HuH-7.5 (cell line): ENCODE measurements around the gene CSNK1G1.
"Not testable (repeated sequence)": the region's sequence is repeated elsewhere in the genome, so short reads cannot be mapped to it uniquely, and the experiment has no call there.

Source experiments
- DNase-seq: peaks from one replicate; pipeline ENCODE4 v3.0.0; 2011; ENCODE audit warnings: low spot score

The CSNK1G1 gene

DNA sequence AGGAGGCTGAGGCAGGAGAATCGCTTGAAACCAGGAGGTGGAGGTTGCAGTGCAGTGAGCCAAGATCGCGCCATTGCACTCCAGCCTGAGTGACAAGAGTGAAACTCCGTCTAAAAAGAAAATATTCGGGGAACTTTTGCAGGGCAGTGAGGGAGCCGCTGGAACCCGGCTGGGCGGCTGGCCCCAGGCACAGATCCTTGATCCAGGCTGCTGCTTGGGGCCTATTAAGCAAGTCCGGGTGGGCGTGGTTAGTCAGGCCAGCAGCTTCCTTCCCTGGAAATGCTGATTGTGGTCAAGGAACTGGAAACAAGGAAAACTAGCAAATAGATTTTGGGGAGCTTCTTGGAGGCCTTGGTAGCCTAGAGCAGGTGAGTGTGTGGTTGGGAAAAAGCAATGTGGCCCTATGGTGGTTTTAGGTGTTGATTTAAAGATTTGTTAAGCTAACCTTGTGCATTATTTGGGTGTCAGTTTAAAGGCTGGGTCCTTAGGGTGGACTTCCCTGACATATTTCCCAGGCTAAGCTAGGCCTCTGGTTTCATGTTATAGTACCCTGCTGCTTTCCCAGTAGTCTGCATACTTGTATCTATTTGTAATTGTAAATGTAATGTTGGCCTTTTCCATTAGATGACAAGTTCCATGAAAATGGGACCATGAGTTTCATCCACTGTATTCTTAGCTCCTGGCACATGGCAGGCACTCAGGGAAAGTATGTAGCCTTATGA lies 222.2 kb downstream of the CSNK1G1 start:
- DNase-seq, result no peak

DNA sequence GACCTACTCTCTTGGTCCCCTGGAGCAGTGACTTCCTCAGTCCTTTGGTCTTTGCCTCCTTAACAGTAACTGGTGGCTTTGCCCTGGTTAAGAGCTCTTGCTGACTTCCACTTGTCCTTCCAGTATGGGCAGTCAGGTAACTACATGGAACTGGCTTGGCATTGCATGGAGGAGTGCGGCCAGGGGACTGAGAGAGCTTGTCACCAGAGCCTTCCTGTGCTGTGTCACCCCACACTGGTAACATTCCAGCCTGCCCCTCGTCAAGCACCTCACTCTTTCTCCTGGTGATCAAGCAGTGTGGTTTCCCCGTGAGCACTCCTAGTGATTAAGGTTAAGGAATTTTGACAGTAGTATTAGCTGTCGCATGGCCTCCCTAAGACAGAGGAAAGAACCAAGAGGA lies 223.8 kb downstream of the CSNK1G1 start:
- DNase-seq, result no peak

DNA sequence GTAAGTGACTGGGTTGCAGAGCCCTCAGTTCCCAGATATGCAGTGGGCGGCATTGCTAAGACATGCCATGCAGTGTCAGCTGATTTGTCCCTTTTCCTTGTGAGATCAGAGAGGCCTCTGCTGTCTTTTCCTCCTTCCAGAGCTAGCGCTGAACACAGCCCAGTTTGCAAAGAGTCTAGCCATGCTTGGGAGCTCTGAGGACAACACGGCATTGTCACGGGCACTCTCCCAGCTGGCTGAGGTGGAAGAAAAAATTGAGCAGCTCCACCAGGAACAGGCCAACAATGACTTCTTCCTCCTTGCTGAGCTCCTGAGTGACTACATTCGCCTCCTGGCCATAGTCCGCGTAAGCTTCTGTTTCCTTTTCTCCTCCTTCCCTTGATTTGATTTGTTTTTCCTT lies 224.4 kb downstream of the CSNK1G1 start:
- DNase-seq, result no peak

DNA sequence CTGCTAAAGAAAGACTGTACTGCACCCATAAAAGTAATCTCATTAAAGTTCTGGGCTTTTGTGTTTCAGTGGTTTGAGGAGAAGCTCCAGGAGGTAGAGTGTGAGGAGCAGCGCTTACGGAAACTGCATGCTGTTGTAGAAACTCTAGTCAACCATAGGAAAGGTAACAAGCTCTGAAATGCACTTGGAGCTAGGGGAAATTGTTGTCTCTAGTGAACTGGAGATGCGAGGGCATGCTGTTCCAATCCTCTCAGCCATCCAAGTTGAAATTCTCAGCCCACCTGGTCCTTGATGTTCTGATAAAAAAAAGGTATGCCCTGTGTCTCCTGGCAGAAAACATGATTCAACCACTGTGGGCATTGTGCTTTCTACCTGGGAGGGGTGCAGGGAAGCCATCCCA lies 225.8 kb downstream of the CSNK1G1 start:
- DNase-seq, result no peak

DNA sequence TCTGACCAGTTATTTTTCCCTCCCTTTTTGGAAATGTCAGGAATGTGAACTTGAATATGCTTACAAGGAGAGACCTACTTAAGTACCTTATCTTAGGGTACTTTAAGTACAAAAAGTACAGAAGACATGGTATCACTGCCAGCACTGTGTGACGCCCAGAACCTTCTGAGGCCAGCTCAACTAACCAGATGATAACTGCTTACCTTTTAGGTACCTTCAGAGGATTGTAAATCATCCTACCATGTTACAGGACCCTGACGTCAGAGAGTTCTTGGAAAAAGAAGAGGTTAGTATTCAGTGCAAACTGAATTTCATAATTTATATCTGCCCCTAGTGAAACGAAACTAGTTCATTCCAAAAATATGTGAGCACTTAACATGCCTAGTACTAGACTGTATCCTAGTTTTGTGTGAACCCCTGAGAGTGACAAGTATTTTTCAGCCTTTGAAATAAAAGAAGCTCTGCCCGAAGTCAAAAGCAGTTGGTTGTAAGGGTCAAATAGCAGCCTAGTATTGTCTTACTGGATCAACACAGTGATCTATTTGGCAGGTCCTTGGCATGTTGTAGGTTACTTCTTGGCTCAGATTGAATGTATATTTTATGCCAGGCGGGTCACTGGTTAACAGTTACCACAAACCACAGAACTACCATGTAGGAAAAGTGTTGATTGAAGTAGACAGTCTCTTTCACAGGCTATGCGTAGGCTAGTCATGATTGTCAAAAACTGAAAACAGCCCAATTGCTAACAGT lies 228.3 kb downstream of the CSNK1G1 start:
- no peak for DNase-seq

DNA sequence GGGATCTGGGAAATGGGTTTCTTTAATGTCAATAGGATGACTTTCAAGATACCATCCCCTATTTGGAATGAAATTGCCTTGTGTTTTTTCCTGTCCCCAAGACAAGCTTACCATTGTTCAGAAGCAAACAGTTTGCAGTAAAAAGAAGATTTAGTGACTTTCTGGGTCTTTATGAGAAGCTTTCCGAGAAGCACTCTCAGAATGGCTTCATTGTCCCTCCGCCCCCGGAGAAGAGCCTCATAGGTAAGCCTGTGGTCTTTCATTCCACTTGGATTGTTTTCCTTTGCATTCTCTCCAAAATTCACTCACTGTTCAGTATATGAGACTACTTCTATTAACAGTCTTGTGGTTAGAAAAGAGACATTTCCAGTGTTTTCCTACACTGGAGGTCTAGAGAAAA lies 230.0 kb downstream of the CSNK1G1 start:
- DNase-seq, result no peak

DNA sequence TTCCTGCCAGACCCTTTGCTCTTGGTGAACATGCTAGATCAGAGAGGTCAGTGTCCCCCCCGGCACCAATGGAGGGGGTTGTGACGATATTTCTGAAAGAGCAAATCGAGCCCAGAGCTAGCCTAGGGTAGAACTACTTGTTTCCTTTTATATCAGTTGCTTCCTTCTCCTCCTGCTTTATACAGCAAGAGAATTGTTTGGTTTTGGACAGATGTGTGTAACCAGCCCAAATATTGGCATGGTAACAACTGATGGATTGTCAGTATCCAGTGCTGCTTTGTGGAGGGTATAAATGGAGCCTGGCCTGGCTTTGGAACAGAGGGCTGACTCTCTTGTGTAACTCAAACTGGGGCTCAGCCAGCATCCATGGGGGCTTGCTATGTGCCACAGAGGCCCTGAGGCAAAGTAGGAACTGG lies 233.0 kb downstream of the CSNK1G1 start:
- DNase-seq, result no peak

DNA sequence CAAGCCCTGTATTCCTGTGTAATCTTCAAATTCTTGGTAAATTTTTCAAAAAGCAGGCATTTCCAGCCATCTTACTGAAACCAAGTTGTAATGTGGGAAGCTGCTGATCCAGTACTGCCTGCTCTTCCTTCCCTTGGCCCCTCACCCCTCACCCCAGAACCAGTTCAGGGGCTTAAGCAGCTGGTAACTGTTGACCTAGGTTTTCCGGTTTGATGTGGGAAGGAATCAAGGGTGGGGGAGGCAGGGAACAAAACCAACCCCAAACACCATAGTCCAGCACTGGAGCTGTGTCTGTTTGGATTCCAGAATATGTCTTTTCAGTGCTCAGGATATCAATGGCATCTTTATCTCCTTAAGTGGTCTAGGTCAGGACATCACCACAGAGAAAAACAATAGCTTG lies 233.5 kb downstream of the CSNK1G1 start:
- DNase-seq, result no peak

DNA sequence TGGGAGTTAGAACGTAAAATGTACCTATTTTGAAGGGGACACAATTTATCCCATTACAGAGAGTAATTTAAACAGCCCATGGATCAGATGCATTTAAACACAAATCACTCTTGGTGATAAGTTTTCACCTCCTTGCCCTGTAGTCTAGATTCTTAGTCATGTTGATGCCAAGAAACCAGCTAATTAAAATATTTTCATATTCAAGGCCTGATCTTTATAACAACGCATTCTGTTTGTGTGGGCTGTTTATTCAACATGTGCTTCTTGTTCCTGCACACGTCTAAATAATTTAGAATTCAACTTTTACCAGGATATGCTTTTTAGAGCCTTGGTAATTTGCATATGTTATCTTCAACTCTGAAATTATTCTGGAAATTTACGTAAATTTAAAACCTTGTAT lies 234.4 kb downstream of the CSNK1G1 start:
- DNase-seq, result no peak

DNA sequence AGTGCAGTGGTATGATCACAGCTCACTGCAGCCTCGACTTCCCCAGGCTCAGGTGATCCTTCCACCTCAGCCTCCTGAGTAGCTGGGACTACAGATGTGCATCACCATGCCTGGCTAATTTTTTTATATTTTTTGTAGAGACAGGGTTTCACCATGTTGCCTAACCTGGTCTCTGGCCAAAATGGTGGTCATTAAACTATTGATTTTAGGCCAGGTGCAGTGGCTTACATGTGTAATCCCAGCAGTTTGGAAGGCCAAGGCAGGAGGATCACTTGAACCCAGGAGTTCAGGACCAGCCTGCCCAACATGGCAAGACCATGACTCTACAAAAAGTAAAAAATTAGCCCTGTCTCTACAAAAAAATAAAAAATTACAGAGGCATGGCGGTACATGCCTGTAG lies 235.7 kb downstream of the CSNK1G1 start:
- DNase-seq, result not testable (repeated sequence)

DNA sequence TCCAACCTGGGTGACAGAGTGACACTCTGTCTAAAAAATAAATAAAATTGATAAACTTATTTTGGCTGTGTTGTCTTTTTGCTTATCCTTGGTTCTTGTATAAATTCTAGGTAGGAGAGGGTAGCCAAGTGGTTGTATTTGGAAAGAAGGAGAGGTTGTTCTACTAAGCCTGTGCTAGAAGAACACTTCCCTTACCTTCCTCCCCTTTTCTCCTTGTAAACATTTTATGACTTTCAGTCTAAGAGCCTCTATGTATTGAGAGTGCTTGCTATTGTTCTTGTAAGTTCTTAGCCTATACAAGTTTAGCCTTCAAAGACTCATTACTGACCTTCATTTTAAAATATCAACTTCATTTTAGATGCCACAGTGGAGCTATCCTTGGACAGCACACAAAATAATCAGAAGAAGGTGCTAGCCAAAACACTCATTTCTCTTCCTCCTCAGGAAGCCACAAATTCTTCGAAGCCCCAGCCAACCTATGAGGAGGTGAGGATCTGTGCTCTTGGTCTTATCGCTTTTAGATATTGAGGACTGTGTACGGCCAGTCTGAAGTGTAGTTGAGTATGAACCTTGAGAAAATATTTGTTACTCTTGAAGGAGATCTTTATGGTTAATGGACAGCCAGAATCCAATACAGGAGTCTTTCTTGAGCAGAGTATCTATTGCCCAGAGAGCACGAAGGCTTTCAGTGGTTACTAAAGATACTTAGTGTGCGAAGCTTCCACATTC lies 238.1 kb downstream of the CSNK1G1 start:
- DNase-seq, result no peak
